Stimulated activated CD8-positive, alpha-beta memory T cell treated with anti-CD3 and anti-CD28 coated beads, Interleukin-7, amount 100 ng/mL, for 1 hour (primary cell): ENCODE measurements around the gene ABLIM1.

Source experiments
- DNase-seq, 2 donors: peaks; one replicate each; pipeline ENCODE4 v3.0.0-alpha.2; 2020; ENCODE audit warnings: low read depth in 2 of 2

The ABLIM1 gene

GRCh38 chr10:114518401-114519305, 139.4 kb downstream of the ABLIM1 start:
- DNase-seq = no peak

DNA sequence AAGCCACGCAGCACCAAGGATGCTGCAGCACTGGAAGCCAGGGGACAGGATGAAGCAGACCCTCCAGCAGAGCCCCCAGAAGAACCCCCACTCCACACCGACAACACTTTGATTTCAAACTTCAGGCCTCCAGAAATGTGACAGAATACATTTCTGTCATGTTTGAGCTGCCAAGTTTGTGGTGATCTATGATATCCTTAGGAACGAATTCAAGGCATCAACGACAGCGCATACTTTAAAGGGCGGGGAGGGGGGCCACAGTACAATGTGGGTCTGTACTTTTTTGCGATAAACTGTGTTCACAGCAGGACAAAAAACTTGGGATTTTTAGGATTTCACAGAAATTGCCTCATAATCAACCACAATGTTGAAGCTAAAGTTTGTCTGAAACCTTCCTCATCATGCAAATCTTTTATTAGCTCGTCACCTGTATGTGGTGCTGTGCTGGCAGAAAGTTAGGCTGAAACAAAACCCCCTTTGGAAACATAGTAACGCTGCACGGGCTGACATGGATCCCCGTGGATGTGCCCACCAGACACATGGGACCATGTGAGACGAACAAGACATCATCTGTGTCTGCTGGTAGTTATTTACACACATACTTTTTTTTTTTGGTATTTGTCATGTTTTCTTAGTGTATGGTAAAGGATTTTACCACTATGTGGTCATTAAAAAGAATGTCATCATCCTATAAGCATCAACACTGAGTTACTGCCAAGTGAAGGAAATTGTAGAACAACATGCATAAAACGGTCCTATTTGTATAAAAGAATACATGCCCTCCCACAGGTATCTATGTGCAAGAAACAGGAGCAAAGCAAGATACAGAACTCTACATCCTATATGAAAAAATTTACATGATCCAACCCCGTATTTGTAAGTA, 140.5 kb downstream of the ABLIM1 start:
- no peak for DNase-seq

- no peak for DNase-seq
Measured at GRCh38 chr10:114516356-114516755, 141.7 kb downstream of the ABLIM1 start.

DNA sequence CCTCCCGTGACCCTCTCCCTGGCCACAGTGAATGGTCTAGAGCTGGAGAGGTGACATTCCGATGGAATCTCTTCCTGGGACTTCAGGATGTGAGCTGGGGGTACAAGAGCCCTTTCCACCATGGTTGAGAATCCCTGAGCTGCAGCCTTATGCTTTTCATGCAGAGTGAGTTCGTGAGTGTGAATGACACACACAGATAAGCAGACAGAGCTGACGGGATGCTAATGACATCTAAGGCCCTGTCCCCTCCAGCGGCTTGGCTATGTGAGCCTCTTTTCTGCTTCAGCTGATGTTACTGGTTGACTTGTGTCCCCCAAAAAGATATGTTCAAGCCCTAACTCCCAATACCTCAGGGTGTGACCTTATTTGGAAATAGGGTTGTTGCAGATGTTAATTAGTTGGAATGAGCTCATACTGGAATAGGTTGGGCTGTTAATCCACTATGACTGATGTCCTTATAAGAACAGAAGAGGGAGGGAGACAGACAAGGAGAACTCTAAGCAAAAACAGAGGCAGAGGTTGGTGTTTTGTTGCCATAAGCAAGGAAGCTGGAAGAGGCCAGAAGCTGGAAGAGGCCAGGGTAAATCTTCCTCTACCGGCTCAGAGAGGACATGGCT, 142.7 kb downstream of the ABLIM1 start:
- no peak for DNase-seq

DNA sequence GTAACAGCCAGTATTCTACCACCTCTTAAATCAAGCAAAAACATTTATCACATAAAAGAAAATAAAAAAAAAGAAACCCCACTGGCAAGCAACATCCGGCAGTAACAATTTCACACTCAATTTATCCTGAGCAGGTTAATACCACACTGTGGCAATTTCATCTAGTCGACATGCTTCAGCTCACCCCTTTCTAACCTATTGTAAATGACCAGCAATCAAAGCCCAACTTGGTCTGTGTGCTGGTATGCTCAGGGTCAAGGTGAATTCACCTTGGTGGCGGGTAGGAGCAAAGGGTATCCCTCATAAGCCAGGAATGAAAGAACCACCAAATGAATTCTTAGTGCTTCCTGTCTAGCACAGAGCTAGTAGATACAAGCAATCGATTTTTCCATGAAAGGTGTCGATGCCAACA, 144.7 kb downstream of the ABLIM1 start:
- no peak for DNase-seq

- no peak for DNase-seq
Measured at GRCh38 chr10:114511881-114512280, 146.2 kb downstream of the ABLIM1 start.

GRCh38 chr10:114508376-114508775, 149.7 kb downstream of the ABLIM1 start:
- no peak for DNase-seq

- no peak for DNase-seq
Measured at GRCh38 chr10:114507449-114507848, 150.6 kb downstream of the ABLIM1 start.

DNA sequence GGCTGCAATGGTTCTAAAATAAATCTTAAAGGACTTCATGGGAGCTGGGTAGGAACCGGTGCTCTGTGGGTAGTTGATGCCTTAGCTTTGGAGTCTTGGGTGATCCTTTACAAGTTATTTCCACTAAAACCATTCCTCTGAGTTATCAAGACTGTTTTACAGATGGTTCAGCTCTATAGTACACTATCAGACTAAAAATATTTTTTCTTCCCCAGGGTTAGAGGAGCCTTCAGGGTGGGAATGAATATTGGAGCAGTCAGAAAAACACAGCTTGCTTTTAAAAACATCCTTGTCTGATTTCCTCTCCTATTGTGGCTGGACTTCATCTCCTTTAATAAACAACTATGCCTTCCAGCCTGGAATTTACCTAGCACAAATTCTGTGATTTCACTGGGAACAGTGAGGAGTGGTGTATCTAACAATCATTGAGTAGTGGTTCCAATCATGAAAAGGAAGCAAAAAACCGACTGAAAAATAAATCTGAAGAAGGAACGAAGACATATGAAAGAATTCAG, 151.1 kb downstream of the ABLIM1 start:
- no peak for DNase-seq

DNA sequence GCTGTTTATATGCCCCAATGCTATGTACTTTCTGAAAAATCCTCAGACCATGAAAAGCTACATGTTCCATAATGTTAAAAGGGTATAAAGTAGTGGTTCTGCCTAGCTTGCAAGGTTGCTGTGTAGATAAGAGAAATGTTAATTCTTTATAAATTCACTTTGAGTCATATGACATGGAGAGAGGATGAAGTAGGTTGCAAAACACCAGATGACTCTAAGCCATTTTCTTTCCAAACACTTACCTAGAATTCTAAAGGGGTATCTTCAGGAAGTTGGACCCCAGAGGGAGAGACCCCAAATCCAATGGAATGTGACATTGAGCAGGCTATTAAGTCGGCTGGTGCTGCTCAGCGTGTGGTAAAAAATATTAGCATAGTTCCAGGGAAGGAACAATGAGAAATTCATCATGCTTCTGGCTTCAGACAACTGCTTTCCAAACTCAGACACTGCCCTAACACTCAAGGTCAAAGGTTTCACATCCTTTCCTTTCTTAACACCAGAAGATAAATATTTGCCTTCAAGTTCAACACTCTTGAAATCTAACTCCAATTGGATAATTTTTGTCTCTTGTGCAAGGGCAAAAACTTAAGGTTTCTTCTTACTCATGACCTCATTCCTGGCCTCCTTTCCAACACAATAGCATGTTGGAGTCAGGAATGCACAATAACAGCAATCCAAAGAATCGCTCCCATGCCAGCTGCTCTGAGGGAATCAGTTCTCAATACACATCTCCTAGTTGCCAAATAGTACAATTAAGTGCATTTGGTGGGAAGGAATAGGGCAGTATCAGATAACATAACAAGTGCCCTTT, 153.1 kb downstream of the ABLIM1 start:
- no peak for DNase-seq

- no peak for DNase-seq
Measured at GRCh38 chr10:114502074-114502473, 156.0 kb downstream of the ABLIM1 start.

GRCh38 chr10:114501650-114502049, 156.4 kb downstream of the ABLIM1 start:
- no peak for DNase-seq

- DNase-seq = no peak
Measured at GRCh38 chr10:114500643-114501042, 157.4 kb downstream of the ABLIM1 start.

GRCh38 chr10:114499630-114500190, 158.4 kb downstream of the ABLIM1 start:
- no peak for DNase-seq

DNA sequence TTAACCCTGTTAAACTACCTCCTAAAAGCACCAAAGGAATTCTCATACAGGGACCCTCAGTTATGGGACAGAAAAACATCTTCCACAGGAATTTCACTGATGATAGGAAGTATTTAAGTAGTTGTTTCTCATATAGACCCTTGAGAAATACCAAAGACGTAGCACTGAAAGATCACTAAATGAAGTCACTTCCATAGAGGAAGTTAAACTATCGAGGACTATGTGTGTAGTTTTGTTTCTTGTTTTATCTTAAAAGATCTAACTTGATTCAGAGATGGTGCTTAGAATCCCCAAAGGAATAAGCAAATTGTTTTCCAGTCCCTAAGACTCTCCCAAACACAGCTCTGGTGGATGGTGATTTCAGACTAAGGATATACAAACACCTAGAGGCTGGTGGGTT, 159.0 kb downstream of the ABLIM1 start:
- DNase-seq = no peak

DNA sequence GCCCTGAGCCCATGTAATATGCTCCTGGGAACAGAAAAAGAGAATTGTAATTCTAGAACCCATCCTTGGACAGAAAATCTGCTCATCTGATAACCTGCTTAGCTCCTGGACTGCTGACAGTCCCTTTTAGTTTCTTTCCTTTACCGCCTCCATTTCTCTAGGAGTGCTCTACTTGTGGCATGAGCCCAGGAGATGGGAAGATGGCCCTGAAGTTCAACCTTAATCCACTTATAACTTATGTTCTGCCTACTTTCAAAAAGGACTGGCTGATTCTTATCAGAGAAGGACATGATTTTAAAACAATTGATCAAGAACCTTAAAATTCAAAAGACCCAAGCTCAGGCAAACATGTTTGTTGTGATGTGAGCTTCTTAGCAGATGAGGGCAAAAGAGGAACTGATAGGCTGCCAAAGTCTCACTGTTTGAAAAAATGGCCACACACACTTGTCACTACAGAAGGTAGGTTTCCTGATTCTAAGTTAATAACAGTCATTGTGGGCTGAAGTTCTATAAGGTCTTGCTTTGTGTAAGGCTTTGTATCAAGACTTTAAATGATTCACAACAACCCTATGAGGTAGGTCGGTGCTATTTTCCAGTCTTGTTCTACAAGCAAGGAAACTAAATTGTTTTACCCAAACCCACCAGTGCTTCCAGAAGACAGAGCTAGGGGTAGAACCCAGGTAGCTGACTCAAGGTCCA, 159.5 kb downstream of the ABLIM1 start:
- DNase-seq = no peak

- DNase-seq = no peak
Measured at GRCh38 chr10:114495303-114495702, 162.8 kb downstream of the ABLIM1 start.

GRCh38 chr10:114492351-114493037, 165.6 kb downstream of the ABLIM1 start:
- no peak for DNase-seq

DNA sequence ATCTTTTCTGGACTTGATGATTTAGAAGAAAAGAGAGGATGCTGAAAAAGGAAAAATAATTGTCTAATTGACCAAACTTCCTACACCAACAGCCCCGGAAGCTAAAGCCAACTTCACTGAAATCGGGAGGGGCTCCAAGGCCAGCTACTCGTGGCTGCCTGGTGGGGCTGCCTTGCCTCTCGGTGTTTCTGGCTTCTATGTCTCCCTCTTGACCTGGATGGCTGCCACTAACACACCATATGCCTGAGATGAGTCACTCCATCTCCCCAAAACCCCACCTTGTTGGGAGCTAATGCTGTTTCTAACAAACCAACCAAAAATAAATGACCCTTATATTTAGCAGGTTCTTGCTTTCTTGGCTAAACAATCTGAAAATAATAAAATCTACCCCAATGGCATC, 166.1 kb downstream of the ABLIM1 start:
- DNase-seq = no peak

DNA sequence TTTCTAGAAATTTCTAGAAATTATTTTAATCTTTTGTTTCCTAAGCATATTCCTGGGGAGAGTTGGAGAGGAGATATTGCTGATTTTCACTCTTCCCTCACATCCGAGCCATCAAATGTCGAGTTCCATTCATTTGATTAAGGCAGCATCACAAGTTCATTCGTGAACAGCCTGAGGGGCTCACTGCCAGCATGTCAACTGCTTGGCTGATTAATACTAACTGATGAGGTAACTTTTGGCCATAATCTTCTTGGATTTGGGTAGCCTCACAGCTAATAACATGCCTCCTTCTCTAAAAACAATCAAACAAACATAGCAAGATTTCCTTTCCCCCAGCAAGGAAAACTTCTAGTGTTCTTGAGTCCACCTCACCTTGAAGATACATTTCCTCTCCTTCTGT, 166.7 kb downstream of the ABLIM1 start:
- no peak for DNase-seq
